CD14-positive monocyte (primary cell): ENCODE results near the gene PI4KB. TPM values are rescaled to one million over a fixed set of nuclear protein-coding genes. Genes with fewer than 3 reads are reported as not detected.

Experiments used
- DNase-seq, 3 donors: peaks; one replicate each; pipeline ENCODE4 v3.0.0-alpha.2; 2011 to 2022
- H2AFZ ChIP-seq: 2 replicates; pipeline ENCODE4 v1.6.0; 2012; ENCODE audit warnings: mild to moderate bottlenecking, low read depth, low read length, inconsistent platforms; ENCODE audit not compliant: insufficient read depth, poor library complexity, severe bottlenecking
- H3K27ac ChIP-seq, 2 donors: 1 replicate in 1 of 2; 2 replicates in 1 of 2; pipeline ENCODE4 v1.5.1; 2012 to 2013; ENCODE audit warnings: low read length in 2 of 2, control low read depth in 1 of 2, inconsistent platforms in 1 of 2, low read depth in 1 of 2, mild to moderate bottlenecking in 1 of 2
- H3K27me3 ChIP-seq, 2 donors: one replicate each; pipeline versions ENCODE4 v1.6.0 to v1.6.1; 2011 to 2013; ENCODE audit warnings: low read length in 2 of 2; ENCODE audit not compliant: control insufficient read depth in 2 of 2, insufficient read depth in 2 of 2
- H3K36me3 ChIP-seq, 2 donors: replicated peaks in 1 of 2; 1 replicate in 1 of 2; 2 replicates in 1 of 2; pipeline versions ENCODE4 v1.5.1 to v1.6.1; 2012 to 2013; ENCODE audit warnings: low read length in 2 of 2, control low read depth in 1 of 2, inconsistent platforms in 1 of 2, mild to moderate bottlenecking in 1 of 2; ENCODE audit not compliant: insufficient read depth in 2 of 2, control insufficient read depth in 1 of 2
- H3K4me1 ChIP-seq, 2 donors: 1 replicate in 1 of 2; 2 replicates in 1 of 2; pipeline versions ENCODE4 v1.5.1 to v1.6.1; 2012 to 2013; ENCODE audit warnings: low read length in 2 of 2, control low read depth in 1 of 2, inconsistent platforms in 1 of 2, mild to moderate bottlenecking in 1 of 2, moderate library complexity in 1 of 2; ENCODE audit not compliant: insufficient read depth in 2 of 2, control insufficient read depth in 1 of 2
- H3K4me2 ChIP-seq: replicated peaks from 2 replicates; pipeline ENCODE3; 2012; ENCODE audit warnings: low read length, moderate library complexity, mild to moderate bottlenecking; ENCODE audit not compliant: poor library complexity, severe bottlenecking; ENCODE audit errors: extremely low read depth
- H3K4me3 ChIP-seq, 3 experiments: fragments of 200-600 bp in 1 of 3; sonication (generic) in 1 of 3; replicated peaks in 1 of 3; 1 replicate in 2 of 3; 2 replicates in 1 of 3; pipeline ENCODE4 v1.5.1; 2011 to 2013; ENCODE audit warnings: low read length in 3 of 3, mild to moderate bottlenecking in 3 of 3, control low read depth in 2 of 3, low read depth in 2 of 3, inconsistent platforms in 1 of 3, moderate library complexity in 1 of 3
- H3K79me2 ChIP-seq: 2 replicates; pipeline ENCODE4 v1.6.0; 2012; ENCODE audit warnings: mild to moderate bottlenecking, control low read depth, inconsistent platforms, low read length, moderate library complexity; ENCODE audit not compliant: insufficient read depth
- H3K9ac ChIP-seq: 2 replicates; pipeline ENCODE4 v1.6.0; 2017; ENCODE audit warnings: low read length, mild to moderate bottlenecking; ENCODE audit not compliant: insufficient read depth, poor library complexity, severe bottlenecking
- H3K9me3 ChIP-seq, 2 donors: replicated peaks in 1 of 2; 1 replicate in 1 of 2; 2 replicates in 1 of 2; pipeline versions ENCODE4 v1.5.1 to v1.6.1; 2012 to 2013; ENCODE audit warnings: low read length in 2 of 2, control low read depth in 1 of 2; ENCODE audit not compliant: control insufficient read depth in 1 of 2, insufficient read depth in 1 of 2
- H4K20me1 ChIP-seq: 2 replicates; pipeline ENCODE4 v1.6.0; 2012; ENCODE audit warnings: mild to moderate bottlenecking, low read length, control low read depth, moderate library complexity; ENCODE audit not compliant: insufficient read depth
- H3K27ac Mint-ChIP-seq, 7 donors: one replicate each; pipeline ENCODE4 v1.8.0; 2020; ENCODE audit warnings: mild to moderate bottlenecking in 7 of 7, mixed read lengths in 7 of 7, moderate library complexity in 6 of 7, inconsistent platforms in 2 of 7
- H3K27me3 Mint-ChIP-seq, 3 donors: one replicate each; pipeline ENCODE4 v1.8.0; 2021 to 2022; ENCODE audit warnings: low read depth in 3 of 3, mild to moderate bottlenecking in 3 of 3, mixed read lengths in 3 of 3, moderate library complexity in 3 of 3, inconsistent platforms in 1 of 3
- H3K36me3 Mint-ChIP-seq, 2 donors: one replicate each; pipeline ENCODE4 v1.8.0; 2020; ENCODE audit warnings: mixed read lengths in 2 of 2, inconsistent platforms in 1 of 2, mild to moderate bottlenecking in 1 of 2
- H3K4me1 Mint-ChIP-seq: one replicate; pipeline ENCODE4 v1.8.0; 2020; ENCODE audit warnings: mild to moderate bottlenecking, mixed read lengths
- H3K4me3 Mint-ChIP-seq, 2 donors: one replicate each; pipeline ENCODE4 v1.8.0; 2020; ENCODE audit warnings: mild to moderate bottlenecking in 2 of 2, mixed read lengths in 2 of 2, moderate library complexity in 1 of 2
- H3K9me3 Mint-ChIP-seq, 7 donors: one replicate each; pipeline ENCODE4 v1.8.0; 2020 to 2022; ENCODE audit warnings: mixed read lengths in 7 of 7, mild to moderate bottlenecking in 6 of 7, moderate library complexity in 6 of 7, inconsistent platforms in 2 of 7
- CTCF ChIP-seq: fragments of 200-600 bp; IDR thresholded peaks from one replicate; pipeline ENCODE4 v1.8.0; 2022; ENCODE audit warnings: antibody characterized with exemption, mild to moderate bottlenecking
- WGBS: methylation state at CpG from one replicate; pipeline ENCODE4 v1.1.5; 2013; ENCODE audit warnings: missing lambda C conversion rate; ENCODE audit not compliant: insufficient coverage; 5-methylcytosine and 5-hydroxymethylcytosine counted together
- intact Hi-C, 2 donors: fragments of 100-400 bp; cut with micrococcal nuclease; formaldehyde crosslinking; loops; one replicate each; pipeline versions ENCODE4 v1.15.0 to v1.15.1; 2023
- polyA plus RNA-seq, 3 donors: library from polyadenylated mRNA; depleted of rRNA in 1 of 3; unstranded in 2 of 3; stranded (reverse) in 1 of 3; fragments of 300-500 nt in 2 of 3; fragments of >200 nt in 1 of 3; fragmentation: Illumina TruSeq in 2 of 3; gene quantifications; 1 replicate in 2 of 3; 2 replicates in 1 of 3; pipeline ENCODE4 v1.2.3, GENCODE V29; 2012 to 2021

PI4KB gene
- polyA plus RNA-seq, 3 donors = 37.8 to 148 (median 50.3) TPM

DNA sequence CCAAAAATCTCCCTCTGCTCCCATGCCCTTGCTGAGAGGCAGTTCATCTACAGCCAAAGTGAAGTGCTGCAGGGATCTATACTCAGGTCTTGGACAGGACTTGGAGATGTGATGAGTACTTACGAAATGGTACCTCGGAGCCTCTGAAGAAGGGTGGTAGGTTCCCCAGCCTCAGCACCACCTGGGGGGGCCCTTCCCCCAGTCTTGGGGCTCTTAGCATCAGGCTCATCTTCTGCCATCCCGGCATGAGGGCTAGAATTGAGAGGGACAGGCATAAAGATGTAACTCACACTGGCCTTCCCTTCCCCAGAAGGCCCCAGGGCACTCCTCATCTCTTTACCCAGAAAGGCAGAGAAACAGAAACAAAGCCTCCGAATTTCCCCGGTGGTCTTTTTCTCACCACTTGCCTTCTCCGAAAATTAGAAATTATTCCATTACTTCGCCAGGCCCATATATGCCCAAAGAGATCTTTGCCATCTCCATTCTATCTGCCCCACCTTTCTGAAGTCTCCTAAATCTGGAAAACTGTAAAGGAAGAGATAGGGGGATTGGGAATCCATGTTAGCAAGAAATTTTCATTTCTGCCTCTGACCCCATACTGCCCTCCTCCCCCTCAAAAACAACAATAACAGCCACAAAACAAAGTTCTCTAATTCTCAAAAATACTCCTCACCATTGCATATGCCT, 19.0 kb upstream of the PI4KB start:
- H3K9ac ChIP-seq = peak overlapping the region; percentile 88
- H3K36me3 Mint-ChIP-seq = peaks cover 36 to 41% of the 10 kb centered on the region in 2 donors
- intact Hi-C loops = loop anchor here in 1 of 2 donors (5.0 kb wide), 2 partner anchors 51 to 159 kb away; partner anchors contain the start of gene PSMB4
- no peaks in the 10 kb centered on the region for H3K27me3 ChIP-seq
- peak overlapping the region; percentile 77 for H3K4me2 ChIP-seq
- no peaks in the 10 kb centered on the region for H4K20me1 ChIP-seq
- H3K79me2 ChIP-seq = peaks cover 18% of the 10 kb centered on the region
- TF ChIP-seq CTCF = no peak
- peaks cover 32% of the 10 kb centered on the region for H3K4me1 Mint-ChIP-seq
- H3K36me3 ChIP-seq = peaks cover 30 to 41% of the 10 kb centered on the region in 2 donors
- H3K4me3 ChIP-seq = peak overlapping the region; percentile 76 to 89 (median 80)
- peak overlapping the region; percentile 98 for H3K27ac ChIP-seq
- H3K27me3 Mint-ChIP-seq = peaks cover 0 to 2% (median 0%) of the 10 kb centered on the region in 3 donors
- H3K27ac Mint-ChIP-seq = peak overlapping the region; percentile 99 to 100 (median 100)
- WGBS = 57% methylated on average over 2 of the region's 7 CpGs
- DNase-seq = no peak
- peaks cover 0 to 12% (median 3%) of the 10 kb centered on the region in 7 donors for H3K9me3 Mint-ChIP-seq
- H3K4me3 Mint-ChIP-seq = peak overlapping the region; percentile 93 to 94
- peak overlapping the region; percentile 59 for H2AFZ ChIP-seq
- peaks cover 19 to 28% of the 10 kb centered on the region in 2 donors for H3K4me1 ChIP-seq
- peaks cover 4 to 6% of the 10 kb centered on the region in 2 donors for H3K9me3 ChIP-seq

- intact Hi-C loops = loop anchor here in 1 of 2 donors (5.0 kb wide), 1 partner anchor 53 kb away; the partner anchor contains the start of gene PSMB4
- H3K4me3 ChIP-seq = no peak overlapping the region
- peaks cover 39 to 41% of the 10 kb centered on the region in 2 donors for H3K36me3 Mint-ChIP-seq
- 94% methylated on average over 3 of the region's 6 CpGs for WGBS
- no peak overlapping the region for H3K4me2 ChIP-seq
- H3K4me3 Mint-ChIP-seq = peak overlapping the region in 1 of 2 donors; percentile 24
- H3K4me1 Mint-ChIP-seq = peaks cover 38% of the 10 kb centered on the region
- H3K9me3 Mint-ChIP-seq = no peaks in the 10 kb centered on the region
- H3K27ac ChIP-seq = peak overlapping the region in 1 of 2 donors; percentile 44
- H3K79me2 ChIP-seq = peaks cover 18% of the 10 kb centered on the region
- H3K27me3 Mint-ChIP-seq = no peaks in the 10 kb centered on the region
- H3K36me3 ChIP-seq = peaks cover 30 to 41% of the 10 kb centered on the region in 2 donors
- peaks cover 26 to 34% of the 10 kb centered on the region in 2 donors for H3K4me1 ChIP-seq
- no peak for TF ChIP-seq CTCF
- no peaks in the 10 kb centered on the region for H4K20me1 ChIP-seq
- peak overlapping the region; percentile 24 to 86 (median 71) for H3K27ac Mint-ChIP-seq
- no peaks in the 10 kb centered on the region for H3K27me3 ChIP-seq
- no peaks in the 10 kb centered on the region for H3K9me3 ChIP-seq
- no peak for DNase-seq
- H3K9ac ChIP-seq = no peak overlapping the region
- H2AFZ ChIP-seq = no peak overlapping the region
Observed at GRCh38 chr1:151344291-151344690, 17.1 kb upstream of the PI4KB start.
